ENCODE measurements around the gene CACNA1F.

DNA sequence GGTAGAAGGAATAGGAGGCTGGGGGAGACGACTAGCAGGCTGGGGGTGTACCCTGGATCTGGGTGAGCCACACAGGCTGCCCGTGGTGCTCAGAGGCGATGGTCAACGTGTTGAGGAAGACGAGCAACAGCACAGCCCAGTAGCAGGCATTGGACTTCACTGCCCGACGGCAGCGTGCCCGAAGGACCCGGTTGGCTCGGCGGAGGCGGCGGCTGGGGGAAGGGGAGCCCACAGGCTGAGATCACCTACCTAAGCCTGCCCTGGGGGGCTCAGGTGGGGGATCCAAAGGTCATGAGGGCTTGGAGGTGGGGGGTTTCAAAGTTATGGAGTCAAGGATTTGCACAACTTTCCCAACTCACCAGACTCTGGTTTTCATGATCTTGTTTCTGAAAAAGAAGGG lies 7.3 kb downstream of the CACNA1F start:
- TF ChIP-seq CTCF (IDR thresholded peaks at IDR 0.05) (no peak), POLR2A (IDR thresholded peaks at IDR 0.05) (no peak)
